Cardiac muscle cell (in vitro differentiated cells and primary cell): ENCODE results near the gene SLC24A3. TPM values are rescaled to one million over a fixed set of nuclear protein-coding genes. Genes with fewer than 3 reads are reported as not detected.

ENCODE experiments used
- DNase-seq, 2 donors: peaks; one replicate each; pipeline versions ENCODE4 v3.0.0 to v3.0.0-alpha.2; 2010 to 2017; ENCODE audit warnings: low read depth in 1 of 2, low spot score in 1 of 2
- H3K27ac ChIP-seq: fragments of 200-600 bp; sonication (generic); 2 replicates; pipeline ENCODE4 v1.5.1; 2016
- H3K27me3 ChIP-seq: fragments of 200-600 bp; sonication (generic); 2 replicates; pipeline ENCODE4 v1.6.0; 2016; ENCODE audit warnings: control low read depth
- H3K36me3 ChIP-seq: fragments of 200-600 bp; sonication (generic); 2 replicates; pipeline ENCODE4 v1.5.1; 2016; ENCODE audit warnings: control low read depth
- H3K4me1 ChIP-seq: fragments of 200-600 bp; sonication (generic); 2 replicates; pipeline ENCODE4 v1.8.1; 2017; ENCODE audit warnings: low read depth, mild to moderate bottlenecking, mixed run types
- H3K4me3 ChIP-seq: fragments of 200-600 bp; sonication (generic); 2 replicates; pipeline ENCODE4 v1.5.1; 2016; ENCODE audit warnings: mild to moderate bottlenecking
- H3K9me3 ChIP-seq: fragments of 200-600 bp; sonication (generic); 2 replicates; pipeline ENCODE4 v1.5.1; 2017; ENCODE audit warnings: low read depth, mild to moderate bottlenecking, control low read depth
- CTCF ChIP-seq: IDR thresholded peaks from 2 replicates; pipeline ENCODE4 v1.5.1; 2012; ENCODE audit warnings: low read depth, mild to moderate bottlenecking, low read length
- polyA plus RNA-seq: library from polyadenylated mRNA; unstranded; fragments of >200 nt; fragmentation: Nextera tagmentation; extraction: Ambion mirVana; gene quantifications from 2 replicates; pipeline ENCODE4 v1.2.1, GENCODE V29; 2016
- total RNA-seq: library from RNA; depleted of rRNA; stranded (reverse); fragments of >200 nt; gene quantifications from 2 replicates; pipeline ENCODE4 v1.2.3, GENCODE V29; 2016

Gene SLC24A3
- total and polyA plus RNA-seq, 2 experiments from 2014 or later: 1.6 to 1.7 TPM

- no peak for TF ChIP-seq CTCF
- peaks cover 18% of the 10 kb centered on the region for H3K27me3 ChIP-seq
- H3K4me3 ChIP-seq: no peak overlapping the region
- no peaks in the 10 kb centered on the region for H3K9me3 ChIP-seq
- peaks cover 38% of the 10 kb centered on the region for H3K4me1 ChIP-seq
- no peaks in the 10 kb centered on the region for H3K36me3 ChIP-seq
- no peak overlapping the region for H3K27ac ChIP-seq
- no peak for DNase-seq
Measured at GRCh38 chr20:19712721-19713260, 500.3 kb downstream of the SLC24A3 start.

- Histone ChIP-seq H3K36me3 (no peaks in the 10 kb centered on the region), H3K27ac (peak overlapping the region; percentile 54), H3K27me3 (peaks cover 8% of the 10 kb centered on the region), H3K9me3 (no peaks in the 10 kb centered on the region), H3K4me1 (peaks cover 38% of the 10 kb centered on the region), H3K4me3 (no peak overlapping the region)
- TF ChIP-seq CTCF: no peak
- DNase-seq: peak in 1 of 2 donors; percentile 19
Measured at GRCh38 chr20:19713822-19714578, 501.6 kb downstream of the SLC24A3 start.

- H3K4me3 ChIP-seq: no peak overlapping the region
- no peak for DNase-seq
- no peaks in the 10 kb centered on the region for H3K9me3 ChIP-seq
- no peak for TF ChIP-seq CTCF
- peaks cover 38% of the 10 kb centered on the region for H3K4me1 ChIP-seq
- H3K27ac ChIP-seq: peak overlapping the region; percentile 54
- no peaks in the 10 kb centered on the region for H3K36me3 ChIP-seq
- peaks cover 3% of the 10 kb centered on the region for H3K27me3 ChIP-seq
Measured at GRCh38 chr20:19714579-19714840, 502.1 kb downstream of the SLC24A3 start.

- no peaks in the 10 kb centered on the region for H3K36me3 ChIP-seq
Measured at GRCh38 chr20:19715986-19716385, 503.5 kb downstream of the SLC24A3 start.

GRCh38 chr20:19718880-19719279, 506.4 kb downstream of the SLC24A3 start:
- Histone ChIP-seq H3K27me3 (peaks cover 25% of the 10 kb centered on the region), H3K36me3 (no peaks in the 10 kb centered on the region), H3K27ac (no peak overlapping the region), H3K4me1 (peaks cover 17% of the 10 kb centered on the region), H3K4me3 (no peak overlapping the region), H3K9me3 (no peaks in the 10 kb centered on the region)
- DNase-seq: no peak
- no peak for TF ChIP-seq CTCF

More at GRCh38 chr20:19715986-19716385, 503.5 kb downstream of the SLC24A3 start:
- Histone ChIP-seq H3K9me3 (no peaks in the 10 kb centered on the region), H3K27me3 (peaks cover 7% of the 10 kb centered on the region), H3K4me3 (no peak overlapping the region), H3K27ac (no peak overlapping the region), H3K4me1 (peaks cover 38% of the 10 kb centered on the region)
- DNase-seq: no peak
- TF ChIP-seq CTCF: no peak
